Measurements from ENCODE around the gene PINK1.

The PINK1 gene

DNA sequence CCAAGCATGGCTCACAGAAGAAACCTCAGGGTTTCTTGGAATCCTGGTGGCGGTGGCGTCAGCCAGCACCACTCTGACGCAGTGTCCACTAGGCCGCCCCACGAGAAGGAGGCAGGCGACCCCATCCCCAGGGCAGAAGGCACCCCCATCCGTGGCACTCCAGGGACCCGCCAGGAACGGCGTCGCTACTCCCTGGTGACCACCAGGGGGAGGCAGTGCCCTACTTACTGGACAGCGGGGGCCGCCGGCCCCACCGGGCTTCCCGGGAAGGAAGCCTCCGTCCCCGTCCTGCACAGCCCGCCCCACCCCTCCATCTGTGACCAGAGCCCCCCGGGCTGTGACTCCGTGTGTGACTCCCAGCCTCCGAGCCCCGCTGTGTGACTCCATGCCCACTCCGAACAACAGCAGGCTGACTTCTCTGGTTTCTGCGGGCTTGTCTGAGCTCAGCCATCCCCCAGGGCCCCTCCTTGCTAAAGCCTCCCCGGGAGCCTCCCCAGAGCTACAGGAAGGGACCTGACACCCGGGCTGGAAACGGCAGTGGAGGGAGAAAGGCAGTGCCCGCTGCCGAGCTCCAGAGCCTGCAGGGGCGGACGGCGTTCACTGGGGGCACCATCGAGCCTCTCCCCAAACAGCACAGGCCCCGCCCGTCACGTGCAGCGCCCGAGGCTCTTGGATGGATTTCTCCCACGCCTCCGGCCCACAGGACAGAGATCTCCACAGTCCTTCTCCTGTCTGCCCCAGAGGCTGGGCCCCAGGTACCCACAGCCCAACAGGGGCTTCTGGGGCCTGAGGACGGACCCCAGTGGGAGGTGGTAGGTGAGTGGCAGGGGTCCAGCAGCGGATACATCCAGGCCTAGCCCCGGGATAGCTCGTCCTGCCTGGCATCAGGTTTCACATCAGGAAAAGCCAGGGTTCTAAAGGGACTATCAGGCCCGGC, 63.4 kb downstream of the PINK1 start:
- peak overlapping the region; percentile 52 for H3K4me3 ChIP-seq (ENCODE audit: low read depth, low read length)
- TF ChIP-seq, protein P1, sequence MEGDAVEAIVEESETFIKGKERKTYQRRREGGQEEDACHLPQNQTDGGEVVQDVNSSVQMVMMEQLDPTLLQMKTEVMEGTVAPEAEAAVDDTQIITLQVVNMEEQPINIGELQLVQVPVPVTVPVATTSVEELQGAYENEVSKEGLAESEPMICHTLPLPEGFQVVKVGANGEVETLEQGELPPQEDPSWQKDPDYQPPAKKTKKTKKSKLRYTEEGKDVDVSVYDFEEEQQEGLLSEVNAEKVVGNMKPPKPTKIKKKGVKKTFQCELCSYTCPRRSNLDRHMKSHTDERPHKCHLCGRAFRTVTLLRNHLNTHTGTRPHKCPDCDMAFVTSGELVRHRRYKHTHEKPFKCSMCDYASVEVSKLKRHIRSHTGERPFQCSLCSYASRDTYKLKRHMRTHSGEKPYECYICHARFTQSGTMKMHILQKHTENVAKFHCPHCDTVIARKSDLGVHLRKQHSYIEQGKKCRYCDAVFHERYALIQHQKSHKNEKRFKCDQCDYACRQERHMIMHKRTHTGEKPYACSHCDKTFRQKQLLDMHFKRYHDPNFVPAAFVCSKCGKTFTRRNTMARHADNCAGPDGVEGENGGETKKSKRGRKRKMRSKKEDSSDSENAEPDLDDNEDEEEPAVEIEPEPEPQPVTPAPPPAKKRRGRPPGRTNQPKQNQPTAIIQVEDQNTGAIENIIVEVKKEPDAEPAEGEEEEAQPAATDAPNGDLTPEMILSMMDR (IDR thresholded peaks at IDR 0.05; ENCODE audit: borderline replicate concordance, insufficient read depth, low read depth, low read length), result peak; percentile 93

DNA sequence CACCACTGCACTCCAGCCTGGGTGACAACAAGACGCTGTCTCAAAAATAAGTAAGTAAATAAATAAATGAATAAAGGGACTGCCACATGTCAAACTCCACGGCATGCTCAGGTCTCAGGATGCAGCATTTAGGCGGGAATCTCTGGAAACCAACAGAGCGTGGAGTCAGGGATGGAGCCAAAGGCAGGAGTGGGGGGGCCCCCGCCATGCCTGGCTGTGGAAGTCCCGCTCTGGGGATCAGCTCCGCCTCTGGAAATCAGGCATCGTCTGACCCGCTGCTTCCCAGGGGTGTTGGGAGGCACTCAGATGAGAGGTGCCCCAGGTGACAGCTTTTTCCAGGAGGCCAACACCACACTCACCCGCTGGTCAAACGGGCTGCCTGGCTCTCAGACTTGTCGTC, 64.3 kb downstream of the PINK1 start:
- TF ChIP-seq, protein P1 (IDR thresholded peaks at IDR 0.05; ENCODE audit: borderline replicate concordance, insufficient read depth, low read depth, low read length), result no peak
- H3K4me3 ChIP-seq (ENCODE audit: low read depth, low read length), result no peak overlapping the region

DNA sequence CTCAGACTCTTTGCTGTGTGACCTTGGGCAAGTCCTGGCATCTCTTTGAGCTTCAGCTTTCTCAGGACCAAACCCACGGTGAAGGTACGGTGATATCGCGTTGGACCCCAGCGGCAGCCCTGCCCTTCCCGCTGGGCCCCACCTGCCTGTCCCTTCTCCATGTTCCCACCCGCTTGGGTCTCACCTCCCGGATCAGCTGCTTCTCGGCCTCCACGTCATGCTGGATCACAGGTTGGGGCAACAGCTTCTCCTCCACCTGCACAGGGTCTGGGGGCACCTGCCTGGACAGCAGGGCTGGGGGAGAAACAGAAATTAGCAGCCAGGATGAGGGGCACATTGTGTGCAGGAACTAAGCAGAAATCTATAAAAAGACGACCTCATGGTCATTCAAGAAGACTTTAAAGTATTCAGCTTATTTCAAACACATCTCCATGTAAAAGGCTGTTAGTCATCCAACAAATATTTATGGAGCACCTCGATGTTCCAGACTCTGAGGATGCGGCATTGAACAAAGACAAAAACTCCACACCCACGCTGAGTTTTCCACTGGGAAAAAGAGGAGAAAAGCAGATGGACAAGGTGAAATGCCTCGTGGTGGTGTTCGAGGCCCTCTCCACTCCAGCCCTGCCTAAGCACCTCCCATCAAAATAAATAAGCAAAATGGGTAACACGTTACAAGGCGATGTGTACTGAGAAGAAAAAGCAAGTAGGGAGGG, 65.1 kb downstream of the PINK1 start:
- TF ChIP-seq, protein P1 (IDR thresholded peaks at IDR 0.05; ENCODE audit: borderline replicate concordance, insufficient read depth, low read depth, low read length), result no peak
- H3K4me3 ChIP-seq (ENCODE audit: low read depth, low read length), result no peak overlapping the region

DNA sequence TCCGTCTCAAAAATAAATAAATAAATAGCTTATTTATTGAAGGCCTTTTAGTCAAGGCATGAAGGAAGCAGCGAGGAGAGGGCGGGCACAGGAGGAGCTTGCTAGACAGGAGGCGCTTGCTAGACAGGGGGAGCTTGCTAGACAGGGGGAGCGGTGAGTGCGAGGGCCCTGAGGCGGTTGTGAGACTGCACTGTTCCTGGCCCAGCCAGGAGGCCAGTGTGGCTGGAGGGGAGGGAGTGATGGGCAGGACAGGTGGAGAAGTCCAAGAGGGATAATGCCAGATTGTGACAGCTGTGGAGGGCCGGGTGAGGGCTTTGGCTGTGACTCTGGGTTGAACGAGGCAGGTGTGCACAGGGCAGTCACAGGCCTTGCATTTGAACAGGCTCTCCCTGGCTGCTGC, 66.3 kb downstream of the PINK1 start:
- H3K4me3 ChIP-seq (ENCODE audit: low read depth, low read length), result no peak overlapping the region
- TF ChIP-seq, protein P1 (IDR thresholded peaks at IDR 0.05; ENCODE audit: borderline replicate concordance, insufficient read depth, low read depth, low read length), result no peak

DNA sequence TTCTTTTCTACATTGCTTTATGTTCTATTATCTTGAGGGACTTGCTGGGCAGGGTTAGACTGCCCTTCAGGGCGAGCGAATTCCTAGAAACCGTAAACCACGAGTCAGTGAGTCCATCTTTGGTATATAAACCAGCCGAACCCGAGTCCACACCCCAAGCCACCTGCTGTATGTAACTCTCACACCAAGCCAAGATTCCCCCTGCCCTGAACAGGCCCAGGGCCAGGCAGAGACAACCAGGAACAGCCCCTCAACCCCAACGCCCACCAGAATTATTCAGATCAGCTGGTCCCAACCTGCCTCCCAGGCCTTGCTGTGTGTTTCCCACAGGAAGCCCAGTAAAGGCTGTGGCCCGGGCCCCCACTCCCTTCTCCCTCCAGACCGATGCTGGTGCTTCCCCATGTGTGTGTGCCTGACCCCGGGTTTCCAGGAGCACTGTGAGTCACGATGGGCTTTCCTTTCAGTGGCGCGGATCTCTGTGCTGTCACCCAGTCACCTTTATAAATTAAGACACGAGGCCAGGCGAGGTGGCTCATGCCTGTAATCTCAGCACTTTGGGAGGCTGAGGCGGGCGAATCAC, 67.5 kb downstream of the PINK1 start:
- H3K4me3 ChIP-seq (ENCODE audit: low read depth, low read length), result no peak overlapping the region
- TF ChIP-seq, protein P1 (IDR thresholded peaks at IDR 0.05; ENCODE audit: borderline replicate concordance, insufficient read depth, low read depth, low read length), result no peak

Measured in GM12875 (cell line).